GM18868 (cell line): ENCODE data around the gene SLC37A4.

Source experiments
- ATAC-seq: cut with Tn5 transposase; IDR thresholded peaks from one replicate; pipeline ENCODE4 v1.9.1; 2021; ENCODE audit warnings: mild to moderate bottlenecking, moderate library complexity; ENCODE audit not compliant: unreplicated experiment

SLC37A4 gene

GRCh38 chr11:118979434-118979833 lies 51.2 kb downstream of the SLC37A4 start:
- no peak for ATAC-seq

- no peak for ATAC-seq
These were observed 54.6 kb downstream of the SLC37A4 start for GRCh38 chr11:118975771-118976709.
